Activated T-cell treated with anti-CD3 and anti-CD28 coated beads, Interleukin-2, amount 50 U/mL, for 24 hours (primary cell): Measurements from ENCODE around the gene TBC1D1.
A peak's percentile ranks its signal among the peaks of the same experiment; 100 is the strongest.

ENCODE experiments used
- DNase-seq: peaks from one replicate; pipeline ENCODE4 v3.0.0-alpha.2; 2020
- H3K27ac Mint-ChIP-seq: 2 replicates; pipeline ENCODE4 v1.8.0; 2020; ENCODE audit warnings: mild to moderate bottlenecking, mixed read lengths
- H3K27me3 Mint-ChIP-seq: 2 replicates; pipeline ENCODE4 v1.8.0; 2020; ENCODE audit warnings: mixed read lengths
- H3K36me3 Mint-ChIP-seq: 2 replicates; pipeline ENCODE4 v1.8.0; 2020; ENCODE audit warnings: low read depth, mixed read lengths
- H3K4me1 Mint-ChIP-seq: 2 replicates; pipeline ENCODE4 v1.8.0; 2020; ENCODE audit warnings: low read depth, mixed read lengths
- H3K4me3 Mint-ChIP-seq: 2 replicates; pipeline ENCODE4 v1.8.0; 2020; ENCODE audit warnings: mild to moderate bottlenecking, moderate library complexity, mixed read lengths
- H3K9me3 Mint-ChIP-seq: 2 replicates; pipeline ENCODE4 v1.8.0; 2020; ENCODE audit warnings: mixed read lengths

TBC1D1 gene

GRCh38 chr4:38060829-38061431 is 170.0 kb downstream of the TBC1D1 start:
- peaks cover 61% of the 10 kb centered on the region for H3K36me3 Mint-ChIP-seq

GRCh38 chr4:38062088-38062775 is 171.3 kb downstream of the TBC1D1 start:
- peak overlapping the region; percentile 89 for H3K27ac Mint-ChIP-seq
- peak; percentile 75 for DNase-seq
- peak overlapping the region; percentile 77 for H3K4me3 Mint-ChIP-seq
- peaks cover 17% of the 10 kb centered on the region for H3K4me1 Mint-ChIP-seq
- peaks cover 59% of the 10 kb centered on the region for H3K36me3 Mint-ChIP-seq
- H3K9me3 Mint-ChIP-seq = no peaks in the 10 kb centered on the region
- no peaks in the 10 kb centered on the region for H3K27me3 Mint-ChIP-seq

More at GRCh38 chr4:38060829-38061431, 170.0 kb downstream of the TBC1D1 start:
- H3K9me3 Mint-ChIP-seq = no peaks in the 10 kb centered on the region
- H3K27ac Mint-ChIP-seq = peak overlapping the region; percentile 15
- H3K4me3 Mint-ChIP-seq = no peak overlapping the region
- peaks cover 17% of the 10 kb centered on the region for H3K4me1 Mint-ChIP-seq
- DNase-seq = no peak
- no peaks in the 10 kb centered on the region for H3K27me3 Mint-ChIP-seq

- H3K4me3 Mint-ChIP-seq = peak overlapping the region; percentile 39
- DNase-seq = no peak
- no peaks in the 10 kb centered on the region for H3K9me3 Mint-ChIP-seq
- H3K27me3 Mint-ChIP-seq = no peaks in the 10 kb centered on the region
- peak overlapping the region; percentile 38 for H3K27ac Mint-ChIP-seq
- peaks cover 17% of the 10 kb centered on the region for H3K4me1 Mint-ChIP-seq
- H3K36me3 Mint-ChIP-seq = peaks cover 62% of the 10 kb centered on the region
Observed at GRCh38 chr4:38062776-38063097, 171.9 kb downstream of the TBC1D1 start.

GRCh38 chr4:38065176-38065575 is 174.3 kb downstream of the TBC1D1 start:
- peaks cover 30% of the 10 kb centered on the region for H3K4me1 Mint-ChIP-seq
- DNase-seq = no peak
- H3K27me3 Mint-ChIP-seq = no peaks in the 10 kb centered on the region
- no peaks in the 10 kb centered on the region for H3K9me3 Mint-ChIP-seq
- H3K36me3 Mint-ChIP-seq = peaks cover 57% of the 10 kb centered on the region
- no peak overlapping the region for H3K4me3 Mint-ChIP-seq
- H3K27ac Mint-ChIP-seq = no peak overlapping the region

GRCh38 chr4:38065900-38066299 is 175.0 kb downstream of the TBC1D1 start:
- Mint-ChIP-seq H3K36me3 (peaks cover 54% of the 10 kb centered on the region), H3K27me3 (no peaks in the 10 kb centered on the region), H3K4me1 (peaks cover 30% of the 10 kb centered on the region), H3K4me3 (no peak overlapping the region), H3K9me3 (no peaks in the 10 kb centered on the region), H3K27ac (no peak overlapping the region)
- no peak for DNase-seq

GRCh38 chr4:38067499-38067898 is 176.6 kb downstream of the TBC1D1 start:
- DNase-seq = no peak
- peak overlapping the region; percentile 29 for H3K27ac Mint-ChIP-seq
- H3K36me3 Mint-ChIP-seq = peaks cover 59% of the 10 kb centered on the region
- no peaks in the 10 kb centered on the region for H3K27me3 Mint-ChIP-seq
- peaks cover 29% of the 10 kb centered on the region for H3K4me1 Mint-ChIP-seq
- no peak overlapping the region for H3K4me3 Mint-ChIP-seq
- no peaks in the 10 kb centered on the region for H3K9me3 Mint-ChIP-seq

- no peak overlapping the region for H3K4me3 Mint-ChIP-seq
- H3K27me3 Mint-ChIP-seq = no peaks in the 10 kb centered on the region
- H3K9me3 Mint-ChIP-seq = no peaks in the 10 kb centered on the region
- peaks cover 59% of the 10 kb centered on the region for H3K36me3 Mint-ChIP-seq
- no peak overlapping the region for H3K27ac Mint-ChIP-seq
- no peak for DNase-seq
- peaks cover 28% of the 10 kb centered on the region for H3K4me1 Mint-ChIP-seq
Observed at GRCh38 chr4:38068107-38068506, 177.2 kb downstream of the TBC1D1 start.

- DNase-seq = no peak
- H3K36me3 Mint-ChIP-seq = peaks cover 62% of the 10 kb centered on the region
- no peaks in the 10 kb centered on the region for H3K9me3 Mint-ChIP-seq
- H3K27ac Mint-ChIP-seq = no peak overlapping the region
- H3K4me1 Mint-ChIP-seq = peaks cover 25% of the 10 kb centered on the region
- H3K27me3 Mint-ChIP-seq = no peaks in the 10 kb centered on the region
- no peak overlapping the region for H3K4me3 Mint-ChIP-seq
Observed at GRCh38 chr4:38069271-38069760, 178.4 kb downstream of the TBC1D1 start.

GRCh38 chr4:38071801-38072431 is 181.0 kb downstream of the TBC1D1 start:
- DNase-seq = no peak
- Mint-ChIP-seq H3K4me1 (peaks cover 44% of the 10 kb centered on the region), H3K27me3 (no peaks in the 10 kb centered on the region), H3K9me3 (no peaks in the 10 kb centered on the region), H3K27ac (no peak overlapping the region), H3K4me3 (no peak overlapping the region), H3K36me3 (peaks cover 75% of the 10 kb centered on the region)

GRCh38 chr4:38072578-38072977 is 181.7 kb downstream of the TBC1D1 start:
- H3K27me3 Mint-ChIP-seq = no peaks in the 10 kb centered on the region
- no peak overlapping the region for H3K27ac Mint-ChIP-seq
- H3K36me3 Mint-ChIP-seq = peaks cover 72% of the 10 kb centered on the region
- peaks cover 44% of the 10 kb centered on the region for H3K4me1 Mint-ChIP-seq
- no peak overlapping the region for H3K4me3 Mint-ChIP-seq
- DNase-seq = no peak
- H3K9me3 Mint-ChIP-seq = no peaks in the 10 kb centered on the region

- Mint-ChIP-seq H3K27ac (no peak overlapping the region), H3K9me3 (no peaks in the 10 kb centered on the region), H3K4me1 (peaks cover 49% of the 10 kb centered on the region), H3K4me3 (no peak overlapping the region), H3K27me3 (no peaks in the 10 kb centered on the region), H3K36me3 (peaks cover 67% of the 10 kb centered on the region)
- no peak for DNase-seq
Observed at GRCh38 chr4:38073596-38074234, 182.8 kb downstream of the TBC1D1 start.

- no peaks in the 10 kb centered on the region for H3K9me3 Mint-ChIP-seq
- no peaks in the 10 kb centered on the region for H3K27me3 Mint-ChIP-seq
- peak overlapping the region; percentile 51 for H3K27ac Mint-ChIP-seq
- DNase-seq = no peak
- peaks cover 69% of the 10 kb centered on the region for H3K36me3 Mint-ChIP-seq
- no peak overlapping the region for H3K4me3 Mint-ChIP-seq
- peaks cover 44% of the 10 kb centered on the region for H3K4me1 Mint-ChIP-seq
Observed at GRCh38 chr4:38075370-38076152, 184.7 kb downstream of the TBC1D1 start.

- Mint-ChIP-seq H3K36me3 (peaks cover 64% of the 10 kb centered on the region), H3K4me3 (no peak overlapping the region), H3K9me3 (no peaks in the 10 kb centered on the region), H3K4me1 (peaks cover 44% of the 10 kb centered on the region), H3K27me3 (no peaks in the 10 kb centered on the region), H3K27ac (peak overlapping the region; percentile 51)
- no peak for DNase-seq
Observed at GRCh38 chr4:38076153-38076669, 185.3 kb downstream of the TBC1D1 start.
